NCI-H345 treated with DMSO at 0.1 percent for 48 hours (cell line): Measurements from ENCODE around the gene ASCC1.
"Not testable (repeated sequence)": the region's sequence is repeated elsewhere in the genome, so short reads cannot be mapped to it uniquely, and the experiment has no call there.

Experiments used
- DNase-seq: peaks from one replicate; lab custom pipeline; 2025; ENCODE audit not compliant: unreplicated experiment; lab: John Stamatoyannopoulos, UW

ASCC1 gene

GRCh38 chr10:72171175-72171630 is 44.9 kb downstream of the ASCC1 start:
- DNase-seq, result no peak

- no peak for DNase-seq
These were observed 45.3 kb downstream of the ASCC1 start for GRCh38 chr10:72170733-72171132.

- no peak for DNase-seq
These were observed 45.8 kb downstream of the ASCC1 start for GRCh38 chr10:72170263-72170662.

GRCh38 chr10:72167118-72167517 is 49.0 kb downstream of the ASCC1 start:
- no peak for DNase-seq

- DNase-seq, result no peak
These were observed 51.5 kb downstream of the ASCC1 start for GRCh38 chr10:72164617-72165016.

GRCh38 chr10:72162978-72163377 is 53.1 kb downstream of the ASCC1 start:
- no peak for DNase-seq

GRCh38 chr10:72158176-72158575 is 57.9 kb downstream of the ASCC1 start:
- no peak for DNase-seq

- no peak for DNase-seq
These were observed 59.9 kb downstream of the ASCC1 start for GRCh38 chr10:72156223-72156622.

- DNase-seq, result no peak
These were observed 63.8 kb downstream of the ASCC1 start for GRCh38 chr10:72152286-72152685.

- not testable (repeated sequence) for DNase-seq
These were observed 65.2 kb downstream of the ASCC1 start for GRCh38 chr10:72150746-72151478.

GRCh38 chr10:72147324-72147584 is 68.8 kb downstream of the ASCC1 start:
- not testable (repeated sequence) for DNase-seq

- no peak for DNase-seq
These were observed 69.3 kb downstream of the ASCC1 start for GRCh38 chr10:72146559-72147323.

GRCh38 chr10:72146071-72146470 is 70.0 kb downstream of the ASCC1 start:
- DNase-seq, result no peak

- no peak for DNase-seq
These were observed 70.4 kb downstream of the ASCC1 start for GRCh38 chr10:72145657-72146056.

- no peak for DNase-seq
These were observed 75.2 kb downstream of the ASCC1 start for GRCh38 chr10:72140850-72141249.

GRCh38 chr10:72140174-72140573 is 75.9 kb downstream of the ASCC1 start:
- no peak for DNase-seq

GRCh38 chr10:72137583-72137982 is 78.5 kb downstream of the ASCC1 start:
- no peak for DNase-seq

- not testable (repeated sequence) for DNase-seq
These were observed 79.9 kb downstream of the ASCC1 start for GRCh38 chr10:72136225-72136624.

GRCh38 chr10:72134785-72135767 is 81.0 kb downstream of the ASCC1 start:
- no peak for DNase-seq

- DNase-seq, result no peak
These were observed 82.6 kb downstream of the ASCC1 start for GRCh38 chr10:72133517-72133916.

GRCh38 chr10:72132854-72133253 is 83.2 kb downstream of the ASCC1 start:
- no peak for DNase-seq
